Stimulated activated CD4-positive, alpha-beta T cell treated with anti-CD3 and anti-CD28 coated beads, Interleukin-2, amount 100 ng/mL, for 4 hours (primary cell): ENCODE results near the gene CPLX1.
"Not testable (repeated sequence)": the region's sequence is repeated elsewhere in the genome, so short reads cannot be mapped to it uniquely, and the experiment has no call there.

Source experiments
- DNase-seq: peaks from one replicate; pipeline ENCODE4 v3.0.0-alpha.2; 2020; ENCODE audit warnings: low read depth

The CPLX1 gene

GRCh38 chr4:791898-792625, 33.9 kb downstream of the CPLX1 start:
- DNase-seq = peak; percentile 31

DNA sequence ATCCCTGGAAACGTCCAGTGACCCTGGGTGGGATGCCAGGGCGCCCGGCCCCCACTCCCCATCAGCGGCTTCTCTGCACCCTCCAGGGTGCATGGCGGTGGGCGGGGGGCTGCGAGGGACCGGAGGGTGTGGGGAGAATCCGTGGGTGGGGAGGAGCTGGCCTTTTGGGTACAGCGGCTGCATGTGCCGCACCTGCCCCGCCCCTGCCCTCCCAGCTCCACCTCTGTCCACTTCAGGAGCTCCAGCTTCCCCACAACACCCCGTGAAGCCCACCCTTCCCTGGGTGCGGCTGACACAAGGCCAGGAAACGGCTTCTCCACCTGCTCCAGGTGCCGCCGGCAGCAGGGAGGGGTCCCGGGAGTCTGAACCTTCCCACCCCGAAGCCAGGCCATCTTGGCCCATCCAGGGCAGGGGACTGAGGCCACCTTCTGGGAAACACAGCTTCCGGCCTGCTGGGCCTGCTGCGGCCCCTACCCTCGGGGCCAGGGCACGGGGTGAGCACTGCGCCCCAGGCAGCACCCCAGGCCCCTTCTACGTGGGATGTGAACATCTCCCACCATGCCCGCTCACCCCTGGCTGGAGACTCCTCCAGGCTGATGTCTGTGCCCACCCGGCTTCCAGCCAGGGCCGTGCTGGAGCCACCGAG, 34.6 kb downstream of the CPLX1 start:
- DNase-seq = no peak

DNA sequence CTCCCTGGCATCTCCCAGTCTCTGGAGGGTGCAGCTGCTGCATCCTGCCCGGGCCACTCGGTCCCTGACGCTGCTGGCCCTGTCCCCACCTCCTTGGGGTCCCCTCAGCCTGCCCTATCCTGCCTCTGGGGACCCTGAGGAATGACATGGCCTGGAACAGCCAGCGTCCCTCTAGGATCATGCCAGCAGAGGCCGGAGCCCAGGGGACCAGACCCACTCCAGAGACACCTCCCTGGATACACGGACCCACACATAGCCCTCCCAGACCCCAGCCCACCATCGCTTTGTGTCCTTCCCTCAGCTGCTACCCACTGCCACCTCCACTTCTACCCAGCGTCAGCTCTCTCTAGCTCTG, 35.5 kb downstream of the CPLX1 start:
- DNase-seq = no peak

DNA sequence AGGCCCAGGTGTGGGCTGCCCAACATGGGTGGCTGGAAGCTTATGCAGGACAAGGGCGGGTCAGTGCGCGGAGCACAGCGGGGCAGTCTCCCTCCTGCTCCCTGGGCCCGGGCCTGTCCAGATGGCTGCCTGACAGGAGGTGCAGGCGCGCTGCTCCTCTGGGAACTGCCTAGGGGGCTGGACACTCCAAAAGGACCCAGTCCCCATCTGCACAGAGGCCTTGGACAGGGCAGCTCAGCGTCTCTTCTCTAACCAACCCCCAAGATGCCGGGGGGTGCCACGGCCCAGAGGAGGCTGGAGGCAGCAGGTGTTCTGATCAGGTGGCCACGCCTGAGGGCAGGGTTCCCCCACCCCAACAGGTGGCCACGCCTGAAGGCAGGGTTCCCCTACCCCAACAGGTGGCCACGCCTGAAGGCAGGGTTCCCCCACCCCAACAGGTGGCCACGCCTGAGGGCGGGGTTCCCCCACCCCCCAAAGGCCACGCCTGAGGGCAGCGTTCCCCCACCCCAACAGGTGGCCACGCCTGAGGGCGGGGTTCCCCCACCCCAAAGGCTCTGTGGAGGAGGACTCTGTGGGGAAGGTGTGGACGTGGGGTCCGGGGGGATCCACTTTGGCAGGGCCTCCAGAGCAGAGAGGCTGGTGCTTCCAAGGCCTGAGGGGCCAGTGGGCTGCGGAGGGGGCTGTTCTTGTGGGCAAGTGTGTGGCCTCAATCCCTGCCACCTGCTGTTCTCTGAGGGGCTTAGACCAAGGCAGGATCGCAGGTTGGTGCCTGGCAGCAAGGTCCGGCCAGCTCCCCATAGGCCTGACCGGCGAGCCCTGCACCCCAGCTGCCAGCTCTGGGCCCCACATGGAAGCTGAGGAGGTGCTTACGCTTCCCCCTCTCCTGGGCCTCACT, 36.1 kb downstream of the CPLX1 start:
- DNase-seq = no peak

DNA sequence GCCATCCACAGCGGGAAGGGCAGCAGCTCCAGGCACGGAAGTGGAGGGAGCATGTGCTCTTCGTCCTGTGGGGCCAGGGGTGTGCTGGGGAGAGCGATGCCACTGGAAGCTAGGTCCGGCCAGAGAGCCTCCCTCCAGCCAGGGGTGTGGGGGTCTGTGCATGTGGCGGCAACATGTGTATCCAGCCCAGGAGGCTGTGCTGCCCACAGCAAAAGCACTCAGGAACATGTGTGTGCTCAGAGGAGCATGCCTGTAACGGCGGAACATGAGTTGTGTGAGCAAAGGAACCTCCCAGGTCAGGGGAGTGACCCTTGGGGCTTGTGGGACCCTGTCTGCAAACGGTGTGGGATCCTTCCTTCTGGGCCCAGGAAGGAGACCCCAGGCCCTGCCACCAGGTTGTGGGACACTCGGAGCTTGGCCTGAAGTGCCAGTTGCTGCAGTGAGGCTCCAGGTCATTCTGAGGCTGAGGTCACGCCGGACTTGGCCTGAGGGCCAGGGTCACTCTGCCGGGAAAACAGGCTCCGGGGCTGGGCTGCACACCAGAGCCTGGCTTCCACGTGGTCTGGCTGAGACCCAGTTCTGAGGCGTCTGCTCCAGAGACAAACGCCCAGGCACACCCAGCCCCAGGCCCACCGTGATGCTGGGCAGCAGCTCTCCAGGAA, 37.2 kb downstream of the CPLX1 start:
- DNase-seq = no peak

DNA sequence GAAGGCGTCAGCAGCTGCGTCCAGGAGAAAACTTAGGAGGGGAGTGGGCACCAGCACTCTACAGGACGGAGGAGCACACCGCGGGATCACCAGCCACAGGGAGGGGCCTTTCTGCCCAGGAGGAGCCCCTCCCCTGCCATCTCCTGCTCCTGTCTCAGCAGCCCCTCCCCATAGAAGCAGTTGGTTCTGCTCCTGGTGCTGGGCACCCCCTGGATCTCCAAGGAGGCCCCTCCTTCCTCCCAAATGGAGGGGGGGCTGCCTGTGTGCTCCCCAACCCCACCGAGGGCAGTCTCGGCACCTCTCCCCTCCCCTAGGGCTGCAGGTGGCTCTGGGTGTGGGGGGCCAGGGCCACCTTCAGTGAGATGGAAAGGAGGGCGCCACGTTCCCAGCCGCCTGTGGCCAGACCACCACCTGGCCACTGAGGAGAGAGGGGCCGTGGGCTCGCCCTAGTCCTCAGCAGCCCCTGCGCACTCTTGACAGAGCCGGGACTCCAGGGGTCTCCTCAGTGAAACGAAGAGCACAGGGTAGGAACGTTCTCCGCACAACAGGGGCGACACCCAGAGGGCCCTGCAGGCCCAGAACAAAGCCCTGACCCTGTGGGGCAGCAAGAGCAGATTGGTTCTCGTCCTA, 37.8 kb downstream of the CPLX1 start:
- no peak for DNase-seq

DNA sequence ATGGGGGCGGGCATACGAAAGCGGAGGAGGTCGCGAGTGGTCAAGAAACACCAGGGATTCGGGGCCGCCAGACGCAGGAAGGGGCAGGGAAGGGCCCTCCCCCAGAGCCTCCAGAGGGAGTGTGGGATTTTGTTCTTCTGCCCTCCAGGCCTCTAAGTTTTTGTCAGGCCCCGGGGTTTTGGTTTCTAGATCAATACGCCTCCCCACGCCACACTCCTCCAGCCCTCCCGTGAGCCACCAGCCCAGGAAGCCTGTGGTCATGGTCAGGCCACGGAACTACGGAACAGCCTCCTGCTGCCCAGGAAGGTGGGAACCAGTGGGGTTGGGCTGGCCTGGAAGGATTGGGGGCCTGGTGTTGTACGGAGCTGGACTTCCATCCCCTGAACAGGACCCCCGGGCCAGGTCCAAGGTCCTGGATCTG, 38.4 kb downstream of the CPLX1 start:
- no peak for DNase-seq

DNA sequence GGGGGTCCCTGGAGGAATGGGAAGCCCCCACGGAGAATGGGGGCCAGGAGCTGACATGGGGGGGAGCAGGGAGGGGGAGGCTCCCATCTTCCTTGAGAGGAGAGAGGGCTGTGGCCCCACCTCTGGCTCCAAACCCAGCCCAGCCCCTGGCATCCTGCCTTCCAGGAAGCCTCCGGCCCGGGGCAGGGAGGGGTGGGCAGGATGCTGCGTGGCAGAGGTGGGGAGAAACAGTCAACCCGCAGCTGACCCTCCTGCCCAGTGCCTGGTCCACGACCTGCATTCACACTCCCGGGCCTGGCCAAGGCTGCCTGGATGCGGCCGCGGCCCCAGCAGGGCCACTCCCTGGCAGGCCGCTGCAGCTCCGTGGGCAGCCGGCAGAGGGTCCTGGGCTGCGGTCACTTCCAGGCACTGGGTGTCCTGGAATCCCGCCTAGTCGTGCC, 39.0 kb downstream of the CPLX1 start:
- DNase-seq = no peak

DNA sequence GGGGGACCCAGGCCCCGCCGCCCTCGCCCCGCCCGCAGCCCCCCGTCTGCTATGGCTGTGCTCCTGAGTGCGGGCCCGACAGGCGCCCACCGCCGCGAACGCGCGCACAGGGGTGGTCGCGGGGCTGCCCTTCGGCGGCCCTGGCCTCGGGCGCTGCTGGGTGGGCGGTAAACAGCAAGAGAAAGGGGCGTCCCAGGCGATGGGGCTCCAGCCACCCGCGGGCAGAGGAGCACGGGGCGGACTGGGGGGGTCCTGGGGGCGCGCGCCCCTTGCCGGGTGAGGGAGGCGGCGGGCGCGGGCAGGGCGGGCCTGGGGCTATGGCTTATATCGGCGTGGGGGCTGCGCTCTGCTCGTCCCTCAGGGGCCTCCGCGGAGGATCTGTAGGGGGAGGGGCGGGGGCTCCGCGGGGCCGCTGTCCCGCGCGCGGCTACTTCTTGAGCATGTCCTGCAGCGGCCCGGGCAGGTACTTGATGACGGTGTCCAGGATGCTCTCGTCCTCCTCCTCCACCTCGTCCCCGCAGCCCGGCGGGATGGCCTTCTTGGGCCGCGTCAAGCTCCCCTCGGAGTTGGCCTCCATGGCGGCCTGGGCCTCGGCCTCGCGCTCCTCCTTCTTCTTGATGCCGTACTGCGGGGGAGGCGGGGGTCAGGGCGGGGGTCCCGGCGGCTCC, 39.7 kb downstream of the CPLX1 start:
- no peak for DNase-seq

DNA sequence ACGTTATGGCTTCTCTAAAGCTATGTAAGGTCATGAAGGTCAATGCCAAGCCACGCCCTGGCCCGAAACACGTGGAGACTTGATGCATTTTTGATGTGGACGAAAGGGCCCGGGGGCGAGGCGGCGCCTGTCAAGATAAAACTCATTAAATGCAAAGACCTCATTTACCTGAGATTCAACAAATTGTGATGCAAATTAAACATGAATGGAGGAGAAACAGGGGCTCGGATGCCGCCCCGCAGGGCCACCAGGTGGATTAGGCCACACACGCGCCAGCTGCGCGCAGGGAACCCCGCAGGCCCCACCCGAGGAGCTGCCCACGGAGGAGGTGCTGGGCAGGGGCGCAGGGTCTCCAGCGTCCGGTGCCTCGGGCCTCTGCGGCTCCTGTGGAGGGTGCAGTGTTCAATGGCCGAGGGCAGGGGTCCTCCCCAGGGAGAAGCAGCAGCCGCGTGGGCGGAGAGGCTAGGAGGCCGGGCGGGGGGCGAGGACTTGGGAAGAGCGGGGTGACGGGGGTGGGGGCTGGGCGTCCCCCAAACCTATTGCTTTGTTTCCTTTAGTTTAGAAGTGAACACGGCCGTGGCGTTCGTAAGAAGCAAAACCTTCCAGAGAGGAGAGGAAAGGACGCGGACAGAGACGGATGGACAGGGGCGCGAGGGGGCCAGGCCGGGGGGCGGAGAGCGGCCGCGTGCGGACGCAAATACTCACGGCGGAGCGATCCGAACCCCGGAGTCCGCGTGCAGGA, 40.4 kb downstream of the CPLX1 start:
- DNase-seq = no peak

DNA sequence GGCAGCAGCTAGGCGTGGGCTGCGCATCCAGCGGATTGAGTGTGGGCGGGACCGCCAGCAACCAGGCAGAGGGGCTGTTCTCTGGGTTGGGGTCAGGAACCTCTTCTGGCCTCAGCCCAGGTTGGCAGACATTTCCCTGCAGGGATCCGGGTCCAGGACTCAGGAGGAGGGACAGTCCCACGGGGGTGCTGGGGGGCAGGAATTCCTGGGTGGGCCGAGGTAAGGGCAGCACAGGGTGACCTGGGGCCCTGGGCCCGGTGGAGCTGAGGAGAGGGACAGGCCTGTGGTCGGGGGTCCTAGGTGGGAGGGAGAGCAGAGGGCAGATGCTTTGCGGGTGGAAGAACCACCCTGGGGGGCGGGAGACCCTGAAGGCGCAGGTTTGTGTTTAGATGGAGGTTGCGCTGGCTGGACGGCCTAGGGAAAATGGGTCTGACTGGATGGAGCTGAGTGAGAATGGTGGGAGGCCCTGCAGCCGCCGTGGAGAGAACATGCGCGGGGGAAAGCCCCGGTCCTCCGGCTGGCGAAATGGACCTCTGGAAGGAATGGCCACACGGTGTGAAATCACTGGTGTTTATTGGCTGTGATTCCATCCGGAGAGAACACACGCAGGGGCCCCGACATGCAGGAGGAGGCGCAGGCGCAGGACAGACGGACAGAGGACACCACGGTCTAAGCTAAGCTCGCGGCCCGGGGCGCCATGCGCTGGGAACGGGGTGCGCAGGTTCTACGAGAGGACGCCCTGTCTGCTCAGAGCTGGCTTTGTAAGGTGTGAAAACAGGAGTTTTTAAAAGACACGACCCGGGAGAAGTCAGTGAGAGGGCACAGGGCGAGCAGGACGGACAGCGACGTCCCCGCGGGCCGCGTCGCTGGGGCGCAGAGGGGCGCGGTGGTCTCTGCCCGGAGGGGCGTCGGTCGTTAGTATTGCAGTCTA, 41.3 kb downstream of the CPLX1 start:
- DNase-seq = no peak

GRCh38 chr4:781493-782216, 44.3 kb downstream of the CPLX1 start:
- peak; percentile 97 for DNase-seq

GRCh38 chr4:780716-781492, 45.0 kb downstream of the CPLX1 start:
- DNase-seq = no peak

DNA sequence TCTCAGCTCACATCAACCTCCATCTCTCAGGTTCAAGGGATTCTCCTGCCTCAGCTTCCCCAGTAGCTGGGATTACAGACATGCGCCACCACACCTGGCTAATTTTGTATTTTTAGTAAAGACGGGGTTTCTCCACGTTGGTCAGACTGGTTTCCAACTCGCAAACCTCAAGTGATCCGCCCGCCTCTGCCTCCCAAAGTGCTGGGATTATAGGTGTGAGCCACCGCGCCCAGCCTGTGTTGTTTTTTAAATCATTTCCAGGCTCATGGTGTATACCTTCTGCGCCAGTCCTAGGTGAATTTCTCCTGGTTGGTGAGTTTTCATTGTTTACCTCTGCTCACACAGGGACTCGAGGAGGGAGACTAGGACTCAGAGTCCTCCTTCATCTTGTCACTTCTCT, 45.7 kb downstream of the CPLX1 start:
- not testable (repeated sequence) for DNase-seq

GRCh38 chr4:779555-779954, 46.4 kb downstream of the CPLX1 start:
- no peak for DNase-seq

DNA sequence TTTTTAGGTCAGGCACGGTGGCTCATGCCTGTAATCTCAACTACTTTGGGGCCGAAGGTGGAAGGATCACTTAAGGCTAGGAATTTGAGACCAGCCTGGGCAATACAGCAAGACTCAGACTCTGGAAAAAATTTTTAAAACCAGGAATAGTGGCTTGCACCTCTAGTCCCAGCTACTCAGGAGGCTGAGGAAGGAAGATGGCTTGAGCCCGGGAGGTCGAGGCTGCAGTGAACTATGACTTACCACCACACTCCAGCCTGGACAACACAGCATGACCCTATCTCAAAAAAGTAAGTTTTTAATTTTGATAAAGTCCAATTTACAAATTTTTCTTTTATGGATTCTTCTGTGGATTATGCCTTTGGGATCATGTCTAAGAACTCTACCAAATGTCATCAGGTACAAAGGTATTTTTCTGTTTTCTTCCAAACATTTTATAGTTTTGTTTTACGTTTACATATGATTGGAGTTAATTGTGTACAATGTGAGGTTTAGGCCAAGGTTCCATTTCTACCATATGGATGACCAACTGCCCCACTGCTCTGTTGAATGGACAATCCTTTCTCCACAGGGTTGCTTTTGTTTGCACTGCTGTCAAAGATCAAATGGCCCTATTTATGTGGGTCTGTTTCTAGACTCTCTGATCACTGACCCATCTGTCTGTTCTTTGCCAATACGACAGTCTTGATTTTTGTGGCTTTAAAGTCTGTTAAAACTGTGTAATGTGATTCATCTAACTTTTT, 48.2 kb downstream of the CPLX1 start:
- no peak for DNase-seq

GRCh38 chr4:776743-777441, 49.0 kb downstream of the CPLX1 start:
- DNase-seq = no peak
